Nephron (organoid): ENCODE results near the gene DCST1.
A peak's percentile ranks its signal among the peaks of the same experiment; 100 is the strongest.

ENCODE experiments used
- H3K27ac Mint-ChIP-seq, 3 experiments: 2 replicates each; pipeline ENCODE4 v1.8.0; 2020; ENCODE audit warnings: mixed read lengths in 3 of 3, mild to moderate bottlenecking in 2 of 3, moderate library complexity in 1 of 3
- H3K27me3 Mint-ChIP-seq: 2 replicates; pipeline ENCODE4 v1.8.0; 2021; ENCODE audit warnings: low read depth, mild to moderate bottlenecking, moderate library complexity, mixed read lengths
- H3K36me3 Mint-ChIP-seq: 2 replicates; pipeline ENCODE4 v1.8.0; 2020; ENCODE audit warnings: low read depth, mixed read lengths
- H3K4me1 Mint-ChIP-seq: 2 replicates; pipeline ENCODE4 v1.8.0; 2020; ENCODE audit warnings: mixed read lengths
- H3K4me3 Mint-ChIP-seq, 3 experiments: 2 replicates each; pipeline ENCODE4 v1.8.0; 2020; ENCODE audit warnings: mild to moderate bottlenecking in 3 of 3, mixed read lengths in 3 of 3, moderate library complexity in 2 of 3
- H3K9me3 Mint-ChIP-seq: 2 replicates; pipeline ENCODE4 v1.8.0; 2020; ENCODE audit warnings: mixed read lengths
- CTCF ChIP-seq, 3 experiments: fragments of 200-600 bp; sonication (generic); IDR thresholded peaks; one replicate each; pipeline ENCODE4 v1.5.0; 2021; ENCODE audit warnings: antibody characterized with exemption in 3 of 3; ENCODE audit not compliant: unreplicated experiment in 3 of 3

The DCST1 gene

GRCh38 chr1:155086128-155086741 lies 52.6 kb downstream of the DCST1 start:
- H3K27me3 Mint-ChIP-seq = peaks cover 34% of the 10 kb centered on the region
- peak; percentile 96 to 99 (median 98) for TF ChIP-seq CTCF (IDR thresholded peaks at IDR 0.05; ENCODE audit: unreplicated experiment in 3 of 3)
- no peak overlapping the region for H3K27ac Mint-ChIP-seq
- H3K4me1 Mint-ChIP-seq = peaks cover 37% of the 10 kb centered on the region
- H3K9me3 Mint-ChIP-seq = no peaks in the 10 kb centered on the region
- peak overlapping the region; percentile 56 to 66 (median 63) for H3K4me3 Mint-ChIP-seq
- H3K36me3 Mint-ChIP-seq = peaks cover 7% of the 10 kb centered on the region

- peaks cover 31% of the 10 kb centered on the region for H3K27me3 Mint-ChIP-seq
- no peak for TF ChIP-seq CTCF (IDR thresholded peaks at IDR 0.05; ENCODE audit: unreplicated experiment in 3 of 3)
- H3K27ac Mint-ChIP-seq = no peak overlapping the region
- H3K4me1 Mint-ChIP-seq = peaks cover 34% of the 10 kb centered on the region
- H3K9me3 Mint-ChIP-seq = no peaks in the 10 kb centered on the region
- H3K4me3 Mint-ChIP-seq = peak overlapping the region; percentile 66 to 74 (median 69)
- peaks cover 7% of the 10 kb centered on the region for H3K36me3 Mint-ChIP-seq
Measured at GRCh38 chr1:155086856-155087535, 53.4 kb downstream of the DCST1 start.

GRCh38 chr1:155091071-155092051 lies 57.7 kb downstream of the DCST1 start:
- H3K9me3 Mint-ChIP-seq = no peaks in the 10 kb centered on the region
- H3K4me3 Mint-ChIP-seq = peak overlapping the region in 1 of 3 experiments; percentile 26
- peaks cover 7% of the 10 kb centered on the region for H3K36me3 Mint-ChIP-seq
- H3K27ac Mint-ChIP-seq = peak overlapping the region in 1 of 3 experiments; percentile 70
- H3K4me1 Mint-ChIP-seq = peaks cover 46% of the 10 kb centered on the region
- peaks cover 13% of the 10 kb centered on the region for H3K27me3 Mint-ChIP-seq
- peak; percentile 95 to 98 (median 96) for TF ChIP-seq CTCF (IDR thresholded peaks at IDR 0.05; ENCODE audit: unreplicated experiment in 3 of 3)

- Mint-ChIP-seq H3K27ac (no peak overlapping the region), H3K4me3 (no peak overlapping the region), H3K9me3 (no peaks in the 10 kb centered on the region), H3K36me3 (peaks cover 7% of the 10 kb centered on the region), H3K27me3 (peaks cover 13% of the 10 kb centered on the region), H3K4me1 (peaks cover 46% of the 10 kb centered on the region)
- TF ChIP-seq CTCF (IDR thresholded peaks at IDR 0.05; ENCODE audit: unreplicated experiment in 3 of 3) = no peak
Measured at GRCh38 chr1:155092131-155092530, 58.5 kb downstream of the DCST1 start.

- no peak for TF ChIP-seq CTCF (IDR thresholded peaks at IDR 0.05; ENCODE audit: unreplicated experiment in 3 of 3)
- Mint-ChIP-seq H3K27ac (peak overlapping the region in 1 of 3 experiments; percentile 48), H3K36me3 (peaks cover 2% of the 10 kb centered on the region), H3K4me1 (peaks cover 41% of the 10 kb centered on the region), H3K4me3 (no peak overlapping the region), H3K9me3 (no peaks in the 10 kb centered on the region), H3K27me3 (peaks cover 13% of the 10 kb centered on the region)
Measured at GRCh38 chr1:155092641-155093040, 59.0 kb downstream of the DCST1 start.
